Neural cell (in vitro differentiated cells): Measurements from ENCODE around the gene DUSP5.

Source experiments
- CTCF ChIP-seq: fragments of 450-650 bp; IDR thresholded peaks from 2 replicates; pipeline ENCODE4 v1.5.1; 2014; ENCODE audit warnings: antibody characterized with exemption, mild to moderate bottlenecking, moderate library complexity; ENCODE audit not compliant: poor library complexity, severe bottlenecking
- EP300 ChIP-seq: fragments of 450-650 bp; conservative IDR thresholded peaks from 2 replicates; pipeline ENCODE4 v1.6.1; 2014; ENCODE audit warnings: antibody characterized with exemption, mild to moderate bottlenecking, moderate library complexity; ENCODE audit not compliant: poor library complexity, severe bottlenecking
- EZH2 ChIP-seq: fragments of 200-600, 300-800 bp; shearing (Covaris generic), sonication (generic); IDR thresholded peaks from 2 replicates; pipeline ENCODE4 v1.6.1; 2014; ENCODE audit warnings: antibody characterized with exemption, low read length, borderline replicate concordance, mild to moderate bottlenecking; ENCODE audit not compliant: insufficient read depth, poor library complexity, severe bottlenecking

GRCh38 chr10:110488332-110488681 is 9.4 kb upstream of the DUSP5 start:
- TF ChIP-seq CTCF (no peak), EP300 (no peak), EZH2 (no peak)
